Choroid plexus epithelial cell (primary cell): ENCODE results near the gene SNX6.

Experiments
- DNase-seq: peaks from one replicate; pipeline ENCODE4 v3.0.0-alpha.2; 2010; ENCODE audit warnings: low read depth
- H3K4me3 ChIP-seq: 2 replicates; pipeline ENCODE4 v1.5.1; 2011; ENCODE audit warnings: low read depth, mild to moderate bottlenecking, control low read depth, low read length, moderate library complexity
- CTCF ChIP-seq: conservative IDR thresholded peaks from 2 replicates; pipeline ENCODE4 v1.5.1; 2011; ENCODE audit warnings: low read depth, mild to moderate bottlenecking, control low read depth, inconsistent platforms, low read length, moderate library complexity

SNX6 gene

GRCh38 chr14:34629657-34630529 lies at the start of gene SNX6:
TSS of gene SNX6 (minus strand) at chr14:34630148. CDS start at chr14:34630116, 32 bp downstream.
- peak within 1 kb of the TSS; percentile 78 for H3K4me3 ChIP-seq
- TF ChIP-seq CTCF = no peak
- peak; percentile 79 for DNase-seq

GRCh38 chr14:34678735-34679134 lies 48.8 kb upstream of the SNX6 start:
- no peak for DNase-seq
- TF ChIP-seq CTCF = no peak

GRCh38 chr14:34678306-34678705 lies 48.4 kb upstream of the SNX6 start:
- no peak overlapping the region for H3K4me3 ChIP-seq
- no peak for DNase-seq
- TF ChIP-seq CTCF = no peak

More at GRCh38 chr14:34678735-34679134, 48.8 kb upstream of the SNX6 start:
- H3K4me3 ChIP-seq = no peak overlapping the region

GRCh38 chr14:34676516-34677211 lies 46.7 kb upstream of the SNX6 start:
- TF ChIP-seq CTCF = no peak
- no peak for DNase-seq
- H3K4me3 ChIP-seq = no peak overlapping the region

- DNase-seq = no peak
- no peak for TF ChIP-seq CTCF
Measured at GRCh38 chr14:34673702-34674101, 43.8 kb upstream of the SNX6 start.

GRCh38 chr14:34671716-34672115 lies 41.8 kb upstream of the SNX6 start:
- no peak for TF ChIP-seq CTCF
- no peak for DNase-seq
- H3K4me3 ChIP-seq = no peak overlapping the region

More at GRCh38 chr14:34673702-34674101, 43.8 kb upstream of the SNX6 start:
- H3K4me3 ChIP-seq = no peak overlapping the region
